GM23338 (cell line): Measurements from ENCODE around the gene LINGO4. TPM values are rescaled to one million over a fixed set of nuclear protein-coding genes. Genes with fewer than 3 reads are reported as not detected.

Experiments used
- ATAC-seq: fragments of 200-7000 bp; cut with Tn5 transposase; 3 replicates; pipeline ENCODE4 v1.9.1; 2020
- DNase-seq: peaks from one replicate; pipeline ENCODE4 v3.0.0-alpha.2; 2015; ENCODE audit warnings: low spot score
- H2AFZ ChIP-seq: fragments of 200-600 bp; sonication (generic); 2 replicates; pipeline ENCODE4 v1.8.0; 2016; ENCODE audit warnings: antibody characterized with exemption, mild to moderate bottlenecking, moderate library complexity
- H3F3A ChIP-seq: fragments of 200-600 bp; sonication (generic); replicated peaks from 2 replicates; pipeline ENCODE4 v1.8.0; 2017; ENCODE audit warnings: antibody characterized with exemption, mixed run types, low read depth
- H3K27ac ChIP-seq: fragments of 200-600 bp; sonication (generic); 2 replicates; pipeline ENCODE4 v1.6.1; 2016; ENCODE audit warnings: low read depth
- H3K27me3 ChIP-seq: fragments of 200-600 bp; sonication (generic); 2 replicates; pipeline ENCODE4 v1.8.0; 2016; ENCODE audit warnings: mild to moderate bottlenecking, mixed run types, moderate library complexity; ENCODE audit not compliant: insufficient read depth
- H3K36me3 ChIP-seq: fragments of 200-600 bp; sonication (generic); 2 replicates; pipeline ENCODE4 v1.8.0; 2016; ENCODE audit warnings: mild to moderate bottlenecking; ENCODE audit not compliant: insufficient read depth
- H3K4me1 ChIP-seq: fragments of 200-600 bp; sonication (generic); 2 replicates; pipeline ENCODE4 v1.8.0; 2016; ENCODE audit warnings: mild to moderate bottlenecking, moderate library complexity; ENCODE audit not compliant: insufficient read depth
- H3K4me2 ChIP-seq: fragments of 200-600 bp; sonication (generic); 2 replicates; pipeline ENCODE4 v1.7.1; 2017; ENCODE audit warnings: mixed run types
- H3K4me3 ChIP-seq: fragments of 200-600 bp; sonication (generic); 2 replicates; pipeline ENCODE4 v1.6.1; 2016; ENCODE audit warnings: mixed run types
- H3K79me2 ChIP-seq: fragments of 200-600 bp; sonication (generic); replicated peaks from 2 replicates; pipeline ENCODE4 v1.8.0; 2017; ENCODE audit warnings: mild to moderate bottlenecking; ENCODE audit not compliant: insufficient read depth
- H3K9me2 ChIP-seq: fragments of 200-600 bp; sonication (generic); 2 replicates; pipeline ENCODE4 v1.8.0; 2017; ENCODE audit not compliant: insufficient read depth
- H4K20me1 ChIP-seq: fragments of 200-600 bp; sonication (generic); replicated peaks from 2 replicates; pipeline ENCODE4 v1.8.0; 2017; ENCODE audit warnings: mild to moderate bottlenecking; ENCODE audit not compliant: insufficient read depth
- H3K27ac Mint-ChIP-seq: 2 replicates; pipeline ENCODE4 v1.8.0; 2020; ENCODE audit warnings: inconsistent platforms, mild to moderate bottlenecking, moderate library complexity, mixed read lengths
- H3K27me3 Mint-ChIP-seq: 3 replicates; pipeline ENCODE4 v1.8.0; 2022; ENCODE audit warnings: low read depth, mild to moderate bottlenecking, moderate library complexity, mixed read lengths, inconsistent platforms; ENCODE audit not compliant: insufficient read depth, poor library complexity
- H3K36me3 Mint-ChIP-seq: 3 replicates; pipeline ENCODE4 v1.8.0; 2021; ENCODE audit warnings: low read depth, mild to moderate bottlenecking, inconsistent platforms, moderate library complexity, mixed read lengths
- H3K4me1 Mint-ChIP-seq: 3 replicates; pipeline ENCODE4 v1.8.0; 2020; ENCODE audit warnings: mild to moderate bottlenecking, inconsistent platforms, mixed read lengths
- H3K4me3 Mint-ChIP-seq: 3 replicates; pipeline ENCODE4 v1.8.0; 2021; ENCODE audit warnings: moderate library complexity, mild to moderate bottlenecking, inconsistent platforms, mixed read lengths
- H3K9me3 Mint-ChIP-seq: 3 replicates; pipeline ENCODE4 v1.8.0; 2020; ENCODE audit warnings: moderate library complexity, mild to moderate bottlenecking, inconsistent platforms, mixed read lengths
- CREB1 ChIP-seq: fragments of 250-450 bp; sonication (Bioruptor Pico); IDR thresholded peaks from 2 replicates; pipeline ENCODE4 v1.5.0; 2020; ENCODE audit warnings: low read depth, mild to moderate bottlenecking, moderate library complexity
- EZH2 ChIP-seq: fragments of 200-600 bp; sonication (generic); IDR thresholded peaks from one replicate; pipeline ENCODE4 v1.8.0; 2017; ENCODE audit warnings: antibody characterized with exemption, mild to moderate bottlenecking, low read depth; ENCODE audit not compliant: unreplicated experiment
- EZH2phosphoT487 ChIP-seq: fragments of 200-600 bp; sonication (generic); IDR thresholded peaks from one replicate; pipeline ENCODE4 v1.8.1; 2018; ENCODE audit warnings: antibody characterized with exemption; ENCODE audit not compliant: unreplicated experiment
- JUNB ChIP-seq: IDR thresholded peaks from one replicate; pipeline ENCODE4 v1.6.1; 2016; ENCODE audit warnings: antibody characterized with exemption; ENCODE audit not compliant: unreplicated experiment
- NANOG ChIP-seq: IDR thresholded peaks from 2 replicates; pipeline ENCODE4 v1.6.1; 2016; ENCODE audit warnings: antibody characterized with exemption, borderline replicate concordance
- POLR2AphosphoS5 ChIP-seq: IDR thresholded peaks from 2 replicates; pipeline ENCODE4 v1.6.1; 2016; ENCODE audit warnings: antibody characterized with exemption, low read depth
- REST ChIP-seq: IDR thresholded peaks from one replicate; pipeline ENCODE4 v1.6.1; 2018; ENCODE audit warnings: antibody characterized with exemption; ENCODE audit not compliant: unreplicated experiment
- STAT1 ChIP-seq: IDR thresholded peaks from one replicate; pipeline ENCODE4 v1.6.1; 2016; ENCODE audit warnings: antibody characterized with exemption; ENCODE audit not compliant: unreplicated experiment
- ZNF114 ChIP-seq: fragments of 250-450 bp; sonication (Bioruptor Pico); IDR thresholded peaks from 2 replicates; pipeline ENCODE4 v1.5.0; 2020; ENCODE audit warnings: mild to moderate bottlenecking, moderate library complexity
- ZNF331 ChIP-seq: fragments of 250-450 bp; sonication (Bioruptor Pico); IDR thresholded peaks from 2 replicates; pipeline ENCODE4 v1.5.0; 2020; ENCODE audit warnings: low read depth, mild to moderate bottlenecking, moderate library complexity
- polyA plus RNA-seq: library from polyadenylated mRNA; unstranded; fragments of >200 nt; fragmentation: Nextera tagmentation; extraction: Ambion mirVana; gene quantifications from 2 replicates; pipeline ENCODE4 v1.2.1, GENCODE V29; 2016
- total RNA-seq: library from RNA; depleted of rRNA; stranded (reverse); fragments of >200 nt; shearing (Covaris generic); gene quantifications from 2 replicates; pipeline ENCODE4 v1.2.3, GENCODE V29; 2014
- TF ChIP-seq, protein P1 (sequence below): fragments of 250-450 bp; sonication (Bioruptor Pico); IDR thresholded peaks from 2 replicates; pipeline ENCODE4 v1.5.0; 2020; ENCODE audit warnings: mild to moderate bottlenecking, moderate library complexity
- TF ChIP-seq, protein P2 (sequence below), 2 experiments: fragments of 200-600 bp in 1 of 2; sonication (generic) in 1 of 2; conservative IDR thresholded peaks; 2 replicates each; pipeline versions ENCODE4 v1.5.1 to v1.6.1; 2016 to 2017; ENCODE audit warnings: antibody characterized with exemption in 2 of 2, low read depth in 2 of 2, mild to moderate bottlenecking in 2 of 2, moderate library complexity in 1 of 2
- TF ChIP-seq, protein P3 (sequence below): IDR thresholded peaks from 2 replicates; pipeline ENCODE4 v1.6.1; 2016; ENCODE audit warnings: antibody characterized with exemption

The LINGO4 gene
- total and polyA plus RNA-seq, 2 experiments from 2014 or later = not detected

DNA sequence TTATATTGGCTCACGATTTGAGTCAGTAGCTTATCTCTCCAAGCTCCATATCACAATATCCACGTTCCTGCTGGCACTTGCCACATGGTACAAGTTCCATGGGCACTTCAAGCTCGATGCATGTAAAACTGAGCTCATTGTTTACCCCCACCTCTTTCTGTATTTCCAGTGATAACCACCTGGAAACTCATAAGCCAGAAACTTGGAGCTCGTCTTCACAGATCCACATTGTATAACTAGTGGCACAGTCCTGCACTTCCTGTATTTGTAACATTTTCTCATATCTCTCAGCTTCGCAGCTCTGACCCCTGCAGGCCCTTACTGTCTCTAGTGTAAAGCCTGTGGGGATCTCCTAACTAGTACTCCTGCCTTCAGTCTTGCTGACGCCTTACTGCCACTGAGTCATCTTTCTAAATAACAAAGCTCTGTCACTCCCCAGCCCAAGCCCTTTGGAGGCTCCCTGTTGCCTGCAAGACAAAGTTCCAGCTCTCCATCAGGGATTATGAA, 40.9 kb upstream of the LINGO4 start:
- peaks cover 14% of the 10 kb centered on the region for H3K4me1 Mint-ChIP-seq
- peak; percentile 33 for DNase-seq

More for the DNA sequence above, 40.9 kb upstream of the LINGO4 start:
- TF ChIP-seq REST (no peak), ZNF331 (no peak), EZH2 (no peak), JUNB (no peak), NANOG (no peak), POLR2AphosphoS5 (no peak), ZNF114 (CRISPR knock-in tag) (no peak), EZH2phosphoT487 (no peak), STAT1 (no peak), CREB1 (CRISPR knock-in tag) (no peak)
- TF ChIP-seq, protein P1, sequence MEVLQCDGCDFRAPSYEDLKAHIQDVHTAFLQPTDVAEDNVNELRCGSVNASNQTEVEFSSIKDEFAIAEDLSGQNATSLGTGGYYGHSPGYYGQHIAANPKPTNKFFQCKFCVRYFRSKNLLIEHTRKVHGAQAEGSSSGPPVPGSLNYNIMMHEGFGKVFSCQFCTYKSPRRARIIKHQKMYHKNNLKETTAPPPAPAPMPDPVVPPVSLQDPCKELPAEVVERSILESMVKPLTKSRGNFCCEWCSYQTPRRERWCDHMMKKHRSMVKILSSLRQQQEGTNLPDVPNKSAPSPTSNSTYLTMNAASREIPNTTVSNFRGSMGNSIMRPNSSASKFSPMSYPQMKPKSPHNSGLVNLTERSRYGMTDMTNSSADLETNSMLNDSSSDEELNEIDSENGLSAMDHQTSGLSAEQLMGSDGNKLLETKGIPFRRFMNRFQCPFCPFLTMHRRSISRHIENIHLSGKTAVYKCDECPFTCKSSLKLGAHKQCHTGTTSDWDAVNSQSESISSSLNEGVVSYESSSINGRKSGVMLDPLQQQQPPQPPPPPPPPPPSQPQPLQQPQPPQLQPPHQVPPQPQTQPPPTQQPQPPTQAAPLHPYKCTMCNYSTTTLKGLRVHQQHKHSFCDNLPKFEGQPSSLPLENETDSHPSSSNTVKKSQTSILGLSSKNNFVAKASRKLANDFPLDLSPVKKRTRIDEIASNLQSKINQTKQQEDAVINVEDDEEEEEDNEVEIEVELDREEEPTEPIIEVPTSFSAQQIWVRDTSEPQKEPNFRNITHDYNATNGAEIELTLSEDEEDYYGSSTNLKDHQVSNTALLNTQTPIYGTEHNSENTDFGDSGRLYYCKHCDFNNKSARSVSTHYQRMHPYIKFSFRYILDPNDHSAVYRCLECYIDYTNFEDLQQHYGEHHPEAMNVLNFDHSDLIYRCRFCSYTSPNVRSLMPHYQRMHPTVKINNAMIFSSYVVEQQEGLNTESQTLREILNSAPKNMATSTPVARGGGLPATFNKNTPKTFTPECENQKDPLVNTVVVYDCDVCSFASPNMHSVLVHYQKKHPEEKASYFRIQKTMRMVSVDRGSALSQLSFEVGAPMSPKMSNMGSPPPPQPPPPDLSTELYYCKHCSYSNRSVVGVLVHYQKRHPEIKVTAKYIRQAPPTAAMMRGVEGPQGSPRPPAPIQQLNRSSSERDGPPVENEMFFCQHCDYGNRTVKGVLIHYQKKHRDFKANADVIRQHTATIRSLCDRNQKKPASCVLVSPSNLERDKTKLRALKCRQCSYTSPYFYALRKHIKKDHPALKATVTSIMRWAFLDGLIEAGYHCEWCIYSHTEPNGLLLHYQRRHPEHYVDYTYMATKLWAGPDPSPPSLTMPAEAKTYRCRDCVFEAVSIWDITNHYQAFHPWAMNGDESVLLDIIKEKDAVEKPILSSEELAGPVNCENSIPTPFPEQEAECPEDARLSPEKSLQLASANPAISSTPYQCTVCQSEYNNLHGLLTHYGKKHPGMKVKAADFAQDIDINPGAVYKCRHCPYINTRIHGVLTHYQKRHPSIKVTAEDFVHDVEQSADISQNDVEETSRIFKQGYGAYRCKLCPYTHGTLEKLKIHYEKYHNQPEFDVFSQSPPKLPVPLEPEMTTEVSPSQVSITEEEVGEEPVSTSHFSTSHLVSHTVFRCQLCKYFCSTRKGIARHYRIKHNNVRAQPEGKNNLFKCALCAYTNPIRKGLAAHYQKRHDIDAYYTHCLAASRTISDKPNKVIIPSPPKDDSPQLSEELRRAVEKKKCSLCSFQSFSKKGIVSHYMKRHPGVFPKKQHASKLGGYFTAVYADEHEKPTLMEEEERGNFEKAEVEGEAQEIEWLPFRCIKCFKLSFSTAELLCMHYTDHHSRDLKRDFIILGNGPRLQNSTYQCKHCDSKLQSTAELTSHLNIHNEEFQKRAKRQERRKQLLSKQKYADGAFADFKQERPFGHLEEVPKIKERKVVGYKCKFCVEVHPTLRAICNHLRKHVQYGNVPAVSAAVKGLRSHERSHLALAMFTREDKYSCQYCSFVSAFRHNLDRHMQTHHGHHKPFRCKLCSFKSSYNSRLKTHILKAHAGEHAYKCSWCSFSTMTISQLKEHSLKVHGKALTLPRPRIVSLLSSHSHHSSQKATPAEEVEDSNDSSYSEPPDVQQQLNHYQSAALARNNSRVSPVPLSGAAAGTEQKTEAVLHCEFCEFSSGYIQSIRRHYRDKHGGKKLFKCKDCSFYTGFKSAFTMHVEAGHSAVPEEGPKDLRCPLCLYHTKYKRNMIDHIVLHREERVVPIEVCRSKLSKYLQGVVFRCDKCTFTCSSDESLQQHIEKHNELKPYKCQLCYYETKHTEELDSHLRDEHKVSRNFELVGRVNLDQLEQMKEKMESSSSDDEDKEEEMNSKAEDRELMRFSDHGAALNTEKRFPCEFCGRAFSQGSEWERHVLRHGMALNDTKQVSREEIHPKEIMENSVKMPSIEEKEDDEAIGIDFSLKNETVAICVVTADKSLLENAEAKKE (CRISPR knock-in tag) = no peak
- TF ChIP-seq, protein P2, sequence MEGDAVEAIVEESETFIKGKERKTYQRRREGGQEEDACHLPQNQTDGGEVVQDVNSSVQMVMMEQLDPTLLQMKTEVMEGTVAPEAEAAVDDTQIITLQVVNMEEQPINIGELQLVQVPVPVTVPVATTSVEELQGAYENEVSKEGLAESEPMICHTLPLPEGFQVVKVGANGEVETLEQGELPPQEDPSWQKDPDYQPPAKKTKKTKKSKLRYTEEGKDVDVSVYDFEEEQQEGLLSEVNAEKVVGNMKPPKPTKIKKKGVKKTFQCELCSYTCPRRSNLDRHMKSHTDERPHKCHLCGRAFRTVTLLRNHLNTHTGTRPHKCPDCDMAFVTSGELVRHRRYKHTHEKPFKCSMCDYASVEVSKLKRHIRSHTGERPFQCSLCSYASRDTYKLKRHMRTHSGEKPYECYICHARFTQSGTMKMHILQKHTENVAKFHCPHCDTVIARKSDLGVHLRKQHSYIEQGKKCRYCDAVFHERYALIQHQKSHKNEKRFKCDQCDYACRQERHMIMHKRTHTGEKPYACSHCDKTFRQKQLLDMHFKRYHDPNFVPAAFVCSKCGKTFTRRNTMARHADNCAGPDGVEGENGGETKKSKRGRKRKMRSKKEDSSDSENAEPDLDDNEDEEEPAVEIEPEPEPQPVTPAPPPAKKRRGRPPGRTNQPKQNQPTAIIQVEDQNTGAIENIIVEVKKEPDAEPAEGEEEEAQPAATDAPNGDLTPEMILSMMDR (conservative IDR thresholded peaks at IDR 0.05; ENCODE audit: low read depth in 2 of 2) = no peak
- TF ChIP-seq, protein P3, sequence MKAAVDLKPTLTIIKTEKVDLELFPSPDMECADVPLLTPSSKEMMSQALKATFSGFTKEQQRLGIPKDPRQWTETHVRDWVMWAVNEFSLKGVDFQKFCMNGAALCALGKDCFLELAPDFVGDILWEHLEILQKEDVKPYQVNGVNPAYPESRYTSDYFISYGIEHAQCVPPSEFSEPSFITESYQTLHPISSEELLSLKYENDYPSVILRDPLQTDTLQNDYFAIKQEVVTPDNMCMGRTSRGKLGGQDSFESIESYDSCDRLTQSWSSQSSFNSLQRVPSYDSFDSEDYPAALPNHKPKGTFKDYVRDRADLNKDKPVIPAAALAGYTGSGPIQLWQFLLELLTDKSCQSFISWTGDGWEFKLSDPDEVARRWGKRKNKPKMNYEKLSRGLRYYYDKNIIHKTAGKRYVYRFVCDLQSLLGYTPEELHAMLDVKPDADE = no peak
- Mint-ChIP-seq H3K27me3 (peaks cover 7% of the 10 kb centered on the region), H3K9me3 (no peaks in the 10 kb centered on the region), H3K36me3 (no peaks in the 10 kb centered on the region; the same call in 2 of the 3 replicates), H3K27ac (no peak overlapping the region; the same call in 1 of the 2 replicates), H3K4me3 (no peak overlapping the region)
- H3K9me2 ChIP-seq = no peaks in the 10 kb centered on the region
- H3K4me3 ChIP-seq = no peak overlapping the region
- no peak overlapping the region for H3K27ac ChIP-seq
- peak; percentile 90 for ATAC-seq
- H3K36me3 ChIP-seq = no peaks in the 10 kb centered on the region
- H3F3A ChIP-seq = no peaks in the 10 kb centered on the region
- peaks cover 10% of the 10 kb centered on the region for H3K27me3 ChIP-seq
- H3K4me2 ChIP-seq = peak overlapping the region; percentile 20; the same call in 1 of the 2 replicates
- no peaks in the 10 kb centered on the region for H3K79me2 ChIP-seq
- H3K4me1 ChIP-seq = 0 out of 2 replicates have a peak, but pooled peaks cover 4% of the 10 kb centered on the region
- H2AFZ ChIP-seq = no peak overlapping the region
- no peaks in the 10 kb centered on the region for H4K20me1 ChIP-seq
